H1 (cell line): ENCODE results near the gene SMAP1. TPM values are rescaled to one million over a fixed set of nuclear protein-coding genes. Genes with fewer than 3 reads are reported as not detected.

ENCODE experiments used
- CTCF ChIA-PET: fragments of 300-600 bp; sonication (Branson Sonifier 250); formaldehyde crosslinking; loops from one replicate; lab custom pipeline; 2021; ENCODE audit not compliant: partially characterized antibody; lab: Charles Lee
- POLR2A ChIA-PET: fragments of 300-600 bp; sonication (Branson Sonifier 250); formaldehyde crosslinking; loops from one replicate; lab custom pipeline; 2021; ENCODE audit warnings: inconsistent platforms; ENCODE audit not compliant: partially characterized antibody; lab: Charles Lee
- DNase-seq, 2 experiments: peaks; one replicate each; pipeline versions ENCODE4 v3.0.0 to v3.0.0-alpha.2; 2010 to 2022; ENCODE audit warnings: low spot score in 2 of 2, low read depth in 1 of 2, mixed read lengths in 1 of 2
- FAIRE-seq: peaks from 2 replicates; lab custom pipeline; 2011; peaks lifted over from hg19 to GRCh38; lab: Jason Lieb, UNC
- H2AFZ ChIP-seq: 2 replicates; pipeline ENCODE4 v1.8.1; 2012; ENCODE audit warnings: low read length, inconsistent platforms
- H2AK5ac ChIP-seq: 2 replicates; pipeline ENCODE4 v1.6.1; 2013; ENCODE audit warnings: low read depth, low read length
- H2BK120ac ChIP-seq: replicated peaks from 2 replicates; pipeline ENCODE3; 2013; ENCODE audit warnings: low read depth, low read length, inconsistent platforms
- H2BK12ac ChIP-seq: 2 replicates; pipeline ENCODE4 v1.6.1; 2013; ENCODE audit warnings: low read depth, low read length
- H2BK15ac ChIP-seq: 2 replicates; pipeline ENCODE4 v1.6.1; 2013; ENCODE audit warnings: low read length
- H2BK20ac ChIP-seq: 2 replicates; pipeline ENCODE4 v1.6.1; 2013; ENCODE audit warnings: low read length
- H2BK5ac ChIP-seq: 2 replicates; pipeline ENCODE4 v1.6.1; 2013; ENCODE audit warnings: low read depth, low read length
- H3K14ac ChIP-seq: 2 replicates; pipeline ENCODE4 v1.6.1; 2013; ENCODE audit warnings: inconsistent platforms; ENCODE audit not compliant: insufficient read length
- H3K18ac ChIP-seq: 2 replicates; pipeline ENCODE4 v1.6.1; 2013; ENCODE audit warnings: low read length; ENCODE audit errors: extremely low read depth
- H3K23ac ChIP-seq: 2 replicates; pipeline ENCODE4 v1.6.1; 2013; ENCODE audit warnings: inconsistent platforms; ENCODE audit not compliant: insufficient read length
- H3K23me2 ChIP-seq: 2 replicates; pipeline ENCODE4 v1.6.1; 2013; ENCODE audit warnings: low read depth, low read length
- H3K27ac ChIP-seq: 2 replicates; pipeline ENCODE4 v1.6.1; 2011; ENCODE audit warnings: low read depth, low read length, inconsistent platforms
- H3K27me3 ChIP-seq, 4 experiments: replicated peaks in 1 of 4; 1 replicate in 1 of 4; 2 replicates in 3 of 4; pipeline versions ENCODE4 v1.6.1 to v1.8.1; 2011 to 2013; ENCODE audit warnings: low read length in 3 of 4, mild to moderate bottlenecking in 3 of 4, inconsistent platforms in 2 of 4, mixed read lengths in 2 of 4, moderate library complexity in 1 of 4; ENCODE audit not compliant: control insufficient read depth in 3 of 4, insufficient read depth in 3 of 4; ENCODE audit errors: extremely low read depth in 1 of 4
- H3K36me3 ChIP-seq, 4 experiments: 2 replicates each; pipeline versions ENCODE4 v1.6.1 to v1.8.1; 2011 to 2013; ENCODE audit warnings: mild to moderate bottlenecking in 4 of 4, low read length in 3 of 4, moderate library complexity in 2 of 4, control low read depth in 1 of 4, inconsistent platforms in 1 of 4; ENCODE audit not compliant: insufficient read depth in 4 of 4, control insufficient read depth in 2 of 4
- H3K4ac ChIP-seq: replicated peaks from 2 replicates; pipeline ENCODE3; 2013; ENCODE audit warnings: low read length, low read depth, mixed read lengths, inconsistent platforms; ENCODE audit not compliant: insufficient read length
- H3K4me1 ChIP-seq, 4 experiments: replicated peaks in 1 of 4; 1 replicate in 1 of 4; 2 replicates in 3 of 4; pipeline versions ENCODE4 v1.6.1 to v1.8.1; 2011 to 2013; ENCODE audit warnings: low read length in 3 of 4, inconsistent platforms in 2 of 4, mixed read lengths in 1 of 4; ENCODE audit not compliant: insufficient read depth in 4 of 4, control insufficient read depth in 3 of 4
- H3K4me2 ChIP-seq, 2 experiments: 2 replicates each; pipeline versions ENCODE4 v1.6.1 to v1.8.1; 2011 to 2013; ENCODE audit warnings: low read depth in 2 of 2, low read length in 2 of 2, control low read depth in 1 of 2, inconsistent platforms in 1 of 2, mild to moderate bottlenecking in 1 of 2; ENCODE audit not compliant: insufficient read depth in 1 of 2
- H3K4me3 ChIP-seq, 4 experiments: fragments of 200-600, 300-600 bp in 1 of 4; sonication (generic), shearing (Covaris generic), sonication (Bioruptor Twin) in 1 of 4; 2 replicates each; pipeline versions ENCODE4 v1.5.1 to v1.8.1; 2011 to 2016; ENCODE audit warnings: low read length in 4 of 4, low read depth in 3 of 4, control low read depth in 2 of 4, inconsistent platforms in 2 of 4, mild to moderate bottlenecking in 2 of 4, mixed read lengths in 1 of 4, moderate library complexity in 1 of 4; ENCODE audit not compliant: insufficient read depth in 2 of 4; ENCODE audit errors: extremely low read depth in 1 of 4
- H3K56ac ChIP-seq: replicated peaks from 2 replicates; pipeline ENCODE3; 2013; ENCODE audit warnings: low read depth, mild to moderate bottlenecking, mixed read lengths, low read length, inconsistent platforms; ENCODE audit not compliant: insufficient read length
- H3K79me1 ChIP-seq: 2 replicates; pipeline ENCODE4 v1.6.1; 2013; ENCODE audit warnings: low read depth, low read length, control low read depth
- H3K79me2 ChIP-seq, 2 experiments: 2 replicates each; pipeline versions ENCODE4 v1.6.1 to v1.8.1; 2012 to 2013; ENCODE audit warnings: low read length in 2 of 2, mild to moderate bottlenecking in 2 of 2, inconsistent platforms in 1 of 2; ENCODE audit not compliant: insufficient read depth in 2 of 2, control insufficient read depth in 1 of 2
- H3K9ac ChIP-seq, 4 experiments: replicated peaks in 1 of 4; 1 replicate in 1 of 4; 2 replicates in 3 of 4; pipeline versions ENCODE4 v1.6.1 to v1.8.1; 2011 to 2013; ENCODE audit warnings: low read depth in 3 of 4, low read length in 3 of 4, control low read depth in 2 of 4, mild to moderate bottlenecking in 2 of 4, moderate library complexity in 2 of 4, inconsistent platforms in 1 of 4; ENCODE audit errors: extremely low read depth in 1 of 4
- H3K9me3 ChIP-seq, 2 experiments: 2 replicates each; pipeline versions ENCODE4 v1.6.1 to v1.8.1; 2012 to 2013; ENCODE audit warnings: mild to moderate bottlenecking in 2 of 2, moderate library complexity in 2 of 2, control low read depth in 1 of 2, inconsistent platforms in 1 of 2, low read depth in 1 of 2, low read length in 1 of 2, mixed read lengths in 1 of 2; ENCODE audit not compliant: insufficient read depth in 2 of 2
- H4K20me1 ChIP-seq, 2 experiments: replicated peaks in 1 of 2; 2 replicates each; pipeline versions ENCODE3 to v1.8.1; 2011 to 2013; ENCODE audit warnings: inconsistent platforms in 2 of 2, low read length in 2 of 2, mild to moderate bottlenecking in 1 of 2; ENCODE audit not compliant: insufficient read depth in 2 of 2, control insufficient read depth in 1 of 2
- H4K5ac ChIP-seq: 2 replicates; pipeline ENCODE4 v1.6.1; 2013; ENCODE audit warnings: low read length, low read depth, mixed read lengths, inconsistent platforms; ENCODE audit not compliant: insufficient read length
- H4K8ac ChIP-seq: 2 replicates; pipeline ENCODE4 v1.8.0; 2013; ENCODE audit warnings: mild to moderate bottlenecking, moderate library complexity, low read length, inconsistent platforms; ENCODE audit not compliant: insufficient read depth; ENCODE audit errors: extremely low read depth
- H4K91ac ChIP-seq: replicated peaks from 2 replicates; pipeline ENCODE3; 2013; ENCODE audit warnings: low read length, mixed read lengths, inconsistent platforms; ENCODE audit not compliant: insufficient read length
- SAP30 ChIP-seq: fragments of 300-600 bp; sonication (generic); IDR thresholded peaks from 2 replicates; pipeline ENCODE4 v1.7.1; 2012; ENCODE audit warnings: low read length, moderate library complexity, mild to moderate bottlenecking, inconsistent platforms; ENCODE audit not compliant: insufficient read depth, insufficient replicate concordance
- WGBS, 2 experiments: shearing (Covaris generic) in 1 of 2; methylation state at CpG; one replicate each; pipeline versions ENCODE4 v1.1.6 to v1.1.7; 2013 to 2015; ENCODE audit warnings: low lambda C conversion rate in 2 of 2, mixed read lengths in 2 of 2, inconsistent platforms in 1 of 2, low coverage in 1 of 2, missing lambda C conversion rate in 1 of 2; ENCODE audit not compliant: insufficient replicate concordance in 2 of 2, insufficient coverage in 1 of 2, insufficient read length in 1 of 2; ENCODE audit errors: extremely low coverage in 1 of 2, missing lambda C conversion rate in 1 of 2; 5-methylcytosine and 5-hydroxymethylcytosine counted together
- polyA plus RNA-seq, 7 experiments: library from polyadenylated mRNA; depleted of rRNA in 3 of 7; stranded (reverse) in 5 of 7; unstranded in 2 of 7; fragments of >200 nt in 5 of 7; fragments of 200-250 nt in 2 of 7; gene quantifications; 1 replicate in 5 of 7; 2 replicates in 1 of 7; 4 replicates in 1 of 7; pipeline versions ENCODE4 v1.2.1 to v1.2.3, GENCODE V29; 2011 to 2013; ENCODE audit warnings: missing spikeins in 2 of 7, mixed read lengths in 2 of 7
- total RNA-seq: library from RNA; stranded (reverse); fragmentation: NEBNext Ultra II Directional; extraction: Animal tissue kit (Norgen Biotek cat#: 25700); gene quantifications from 2 replicates; pipeline ENCODE4 v1.2.1, GENCODE V29; 2021

SMAP1 gene
- total and polyA plus RNA-seq, 2 of the 8 experiments (the other 6 are each of a cell fraction or from before 2014, with no cell fraction given) = 18.8 to 32.4 TPM

DNA sequence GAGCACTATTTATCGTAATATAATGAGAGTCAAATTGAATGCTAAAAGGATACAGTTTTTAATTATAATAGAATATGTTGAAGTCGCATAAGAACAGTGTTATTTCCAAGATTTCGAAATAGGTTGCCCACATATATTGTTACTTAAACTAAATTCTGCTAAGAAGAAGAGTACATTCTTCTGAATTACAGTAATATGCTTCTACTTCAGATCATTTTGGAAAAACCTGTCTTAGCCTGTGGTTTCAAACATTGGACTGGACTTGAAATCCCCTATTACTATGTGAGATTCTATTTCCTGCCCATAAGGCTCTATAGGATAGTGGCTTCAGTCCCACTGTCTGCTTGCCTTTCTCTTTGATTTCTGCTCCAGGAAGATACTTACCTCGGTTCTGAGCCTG, 152.0 kb downstream of the SMAP1 start:
- no peak overlapping the region for H2AFZ ChIP-seq
- no peak overlapping the region for H3K27ac ChIP-seq
- CTCF ChIA-PET = no interaction called here
- no peak overlapping the region for H4K8ac ChIP-seq
- H2BK15ac ChIP-seq = no peak overlapping the region
- H3K4ac ChIP-seq = no peak overlapping the region
- H2BK5ac ChIP-seq = no peak overlapping the region
- FAIRE-seq = no peak
- no peak for TF ChIP-seq SAP30
- TF ChIP-seq, all 59 proteins: peak for 0
- Histone ChIP-seq H3K18ac (no peak overlapping the region), H3K4me3 (no peak overlapping the region), H3K56ac (no peak overlapping the region), H3K79me1 (no peaks in the 10 kb centered on the region), H2AK5ac (no peak overlapping the region), H3K9me3 (no peaks in the 10 kb centered on the region), H3K23ac (no peak overlapping the region), H4K91ac (no peak overlapping the region), H2BK12ac (no peak overlapping the region), H3K4me1 (no peaks in the 10 kb centered on the region), H3K4me2 (no peak overlapping the region), H3K79me2 (no peaks in the 10 kb centered on the region), H3K36me3 (no peaks in the 10 kb centered on the region), H3K23me2 (no peaks in the 10 kb centered on the region), H2BK20ac (no peak overlapping the region), H3K27me3 (no peaks in the 10 kb centered on the region), H3K9ac (no peak overlapping the region), H4K5ac (no peak overlapping the region), H2BK120ac (no peak overlapping the region), H4K20me1 (no peaks in the 10 kb centered on the region), H3K14ac (no peak overlapping the region)
- POLR2A ChIA-PET = no interaction called here
- WGBS, 2 experiments = 79% methylated on average over 4 of the region's 4 CpGs; no CpG with 5 or more reads in 1 of the 2 experiments
- DNase-seq = no peak
